Gastrocnemius medialis (tissue), 4 donors: ENCODE results near the gene CNTNAP1. TPM values are rescaled to one million over a fixed set of nuclear protein-coding genes. Genes with fewer than 3 reads are reported as not detected.

ENCODE experiments used
- ATAC-seq, 2 donors: fragments of 150-250 bp; one replicate each; pipeline ENCODE4 v1.9.1; 2016
- DNase-seq, 2 donors: peaks; one replicate each; pipeline ENCODE4 v3.0.0-alpha.2; 2019
- H3K27ac ChIP-seq, 4 donors: fragments of 200-600 bp; sonication (generic); 1 replicate in 1 of 4; 2 replicates in 3 of 4; pipeline ENCODE4 v1.5.1; 2016 to 2018; ENCODE audit warnings: mild to moderate bottlenecking in 2 of 4, moderate library complexity in 1 of 4
- H3K27me3 ChIP-seq, 3 donors: fragments of 200-600 bp; sonication (generic) in 2 of 3; 1 replicate in 1 of 3; 2 replicates in 2 of 3; pipeline versions ENCODE4 v1.5.1 to v1.6.0; 2016 to 2019; ENCODE audit warnings: mild to moderate bottlenecking in 1 of 3, moderate library complexity in 1 of 3
- H3K36me3 ChIP-seq, 2 donors: fragments of 200-600 bp; sonication (generic) in 1 of 2; one replicate each; pipeline ENCODE4 v1.5.1; 2017 to 2018
- H3K4me1 ChIP-seq, 2 donors: fragments of 200-600 bp; sonication (generic) in 1 of 2; one replicate each; pipeline ENCODE4 v1.5.1; 2016 to 2017; ENCODE audit warnings: mild to moderate bottlenecking in 2 of 2
- H3K4me3 ChIP-seq, 4 donors: fragments of 200-600 bp; sonication (generic) in 3 of 4; 1 replicate in 1 of 4; 2 replicates in 3 of 4; pipeline ENCODE4 v1.5.1; 2016 to 2019; ENCODE audit warnings: mild to moderate bottlenecking in 2 of 4
- H3K9me3 ChIP-seq, 3 donors: fragments of 200-600 bp; sonication (generic) in 2 of 3; 1 replicate in 1 of 3; 2 replicates in 2 of 3; pipeline ENCODE4 v1.5.1; 2016 to 2019
- POLR2A ChIP-seq, 2 donors: fragments of 450-650 bp; IDR thresholded peaks; one replicate each; pipeline ENCODE4 v1.6.1; 2017; ENCODE audit warnings: antibody characterized with exemption in 2 of 2, mild to moderate bottlenecking in 2 of 2, moderate library complexity in 2 of 2
- in situ Hi-C, 4 donors: fragments of 200-750 bp; cut with MboI; loops; one replicate each; pipeline versions ENCODE4 v1.15.0 to v1.8.0; 2017; ENCODE audit warnings: low sequenced_read_pairs in 4 of 4
- intact Hi-C: fragments of 100-400 bp; cut with DNase I; formaldehyde crosslinking; loops from one replicate; pipeline ENCODE4 v1.15.1; 2023; ENCODE audit warnings: low total_unique reads
- total RNA-seq, 4 donors: library from RNA; depleted of rRNA; stranded (reverse); fragments of >200 nt; gene quantifications; one replicate each; pipeline versions ENCODE4 v1.1.0 to v1.2.3, GENCODE V29; 2016
- TF ChIP-seq, protein P1 (sequence below), 5 experiments: fragments of 450-650 bp in 3 of 5; fragments of 200-600 bp in 2 of 5; sonication (generic) in 2 of 5; IDR thresholded peaks in 4 of 5; conservative IDR thresholded peaks in 1 of 5; 1 replicate in 4 of 5; 2 replicates in 1 of 5; pipeline ENCODE4 v1.5.1; 2016 to 2019; ENCODE audit warnings: antibody characterized with exemption in 5 of 5, mild to moderate bottlenecking in 3 of 5, moderate library complexity in 3 of 5

CNTNAP1 gene
- total RNA-seq, 4 donors from 2014 or later: 0.22 to 0.41 (median 0.40) TPM

DNA sequence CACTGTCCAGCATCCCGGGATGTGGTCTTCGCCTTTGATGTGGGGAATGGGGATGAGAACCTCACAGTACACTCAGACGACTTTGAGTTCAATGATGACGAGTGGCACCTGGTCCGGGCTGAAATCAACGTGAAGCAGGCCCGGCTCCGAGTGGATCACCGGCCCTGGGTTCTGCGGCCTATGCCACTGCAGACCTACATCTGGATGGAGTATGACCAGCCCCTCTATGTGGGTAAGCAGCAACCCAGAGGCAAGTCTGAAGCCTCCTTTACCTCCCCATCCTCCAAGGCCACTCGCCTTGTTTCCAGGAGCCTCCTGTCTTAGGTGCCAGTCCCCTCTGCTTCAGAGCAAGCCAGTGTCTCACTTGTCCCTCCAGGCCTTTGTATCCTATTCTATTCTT is 10.2 kb downstream of the CNTNAP1 start:
- intact Hi-C loops: no loop called here
- no peak for TF ChIP-seq POLR2A (IDR thresholded peaks at IDR 0.05)
- TF ChIP-seq, protein P1, sequence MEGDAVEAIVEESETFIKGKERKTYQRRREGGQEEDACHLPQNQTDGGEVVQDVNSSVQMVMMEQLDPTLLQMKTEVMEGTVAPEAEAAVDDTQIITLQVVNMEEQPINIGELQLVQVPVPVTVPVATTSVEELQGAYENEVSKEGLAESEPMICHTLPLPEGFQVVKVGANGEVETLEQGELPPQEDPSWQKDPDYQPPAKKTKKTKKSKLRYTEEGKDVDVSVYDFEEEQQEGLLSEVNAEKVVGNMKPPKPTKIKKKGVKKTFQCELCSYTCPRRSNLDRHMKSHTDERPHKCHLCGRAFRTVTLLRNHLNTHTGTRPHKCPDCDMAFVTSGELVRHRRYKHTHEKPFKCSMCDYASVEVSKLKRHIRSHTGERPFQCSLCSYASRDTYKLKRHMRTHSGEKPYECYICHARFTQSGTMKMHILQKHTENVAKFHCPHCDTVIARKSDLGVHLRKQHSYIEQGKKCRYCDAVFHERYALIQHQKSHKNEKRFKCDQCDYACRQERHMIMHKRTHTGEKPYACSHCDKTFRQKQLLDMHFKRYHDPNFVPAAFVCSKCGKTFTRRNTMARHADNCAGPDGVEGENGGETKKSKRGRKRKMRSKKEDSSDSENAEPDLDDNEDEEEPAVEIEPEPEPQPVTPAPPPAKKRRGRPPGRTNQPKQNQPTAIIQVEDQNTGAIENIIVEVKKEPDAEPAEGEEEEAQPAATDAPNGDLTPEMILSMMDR (IDR thresholded peaks at IDR 0.05 in 4 of 5, conservative IDR thresholded peaks at IDR 0.05 in 1 of 5): no peak
- no peak overlapping the region for H3K4me3 ChIP-seq
- in situ Hi-C loops: loop anchor here in 2 of 4 donors (25.0 kb wide), 1 partner anchor 105 kb away; the partner anchor contains the start of gene PSMC3IP (in 2 of the 2)
- H3K27ac ChIP-seq: no peak overlapping the region
- ATAC-seq: no peak
- peaks cover 0 to 11% of the 10 kb centered on the region in 2 donors for H3K36me3 ChIP-seq
- no peaks in the 10 kb centered on the region for H3K4me1 ChIP-seq
- DNase-seq: no peak
- no peaks in the 10 kb centered on the region for H3K9me3 ChIP-seq
- no peaks in the 10 kb centered on the region for H3K27me3 ChIP-seq

DNA sequence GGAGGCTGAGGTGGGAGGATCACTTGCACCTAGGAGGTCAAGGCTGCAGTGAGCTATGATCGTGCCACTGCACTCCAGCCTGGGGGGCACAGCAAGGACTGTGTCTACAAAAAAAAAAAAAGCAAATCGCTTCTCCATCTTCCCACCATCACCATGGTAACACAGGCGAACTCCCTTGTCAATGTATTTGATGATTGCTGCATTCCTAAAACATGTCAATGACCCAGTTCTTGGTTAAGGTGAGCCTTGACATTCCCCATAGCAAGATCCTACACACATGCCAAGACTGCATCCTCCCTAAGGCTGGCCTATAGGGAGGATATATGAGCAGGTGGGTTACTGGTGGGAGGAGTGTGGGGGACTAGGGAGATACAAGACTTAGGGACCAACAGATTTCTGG is 12.2 kb downstream of the CNTNAP1 start:
- Histone ChIP-seq H3K36me3 (peaks cover 0 to 11% of the 10 kb centered on the region in 2 donors), H3K9me3 (no peaks in the 10 kb centered on the region), H3K27me3 (no peaks in the 10 kb centered on the region), H3K4me1 (no peaks in the 10 kb centered on the region), H3K4me3 (no peak overlapping the region), H3K27ac (no peak overlapping the region)
- no peak for TF ChIP-seq POLR2A (IDR thresholded peaks at IDR 0.05)
- TF ChIP-seq, protein P1 (IDR thresholded peaks at IDR 0.05 in 4 of 5, conservative IDR thresholded peaks at IDR 0.05 in 1 of 5): no peak
- ATAC-seq: no peak
- in situ Hi-C loops: loop anchor here in 2 of 4 donors (25.0 kb wide), 1 partner anchor 107 kb away; the partner anchor contains the start of gene PSMC3IP (in 2 of the 2)
- DNase-seq: no peak
- intact Hi-C loops: no loop called here

DNA sequence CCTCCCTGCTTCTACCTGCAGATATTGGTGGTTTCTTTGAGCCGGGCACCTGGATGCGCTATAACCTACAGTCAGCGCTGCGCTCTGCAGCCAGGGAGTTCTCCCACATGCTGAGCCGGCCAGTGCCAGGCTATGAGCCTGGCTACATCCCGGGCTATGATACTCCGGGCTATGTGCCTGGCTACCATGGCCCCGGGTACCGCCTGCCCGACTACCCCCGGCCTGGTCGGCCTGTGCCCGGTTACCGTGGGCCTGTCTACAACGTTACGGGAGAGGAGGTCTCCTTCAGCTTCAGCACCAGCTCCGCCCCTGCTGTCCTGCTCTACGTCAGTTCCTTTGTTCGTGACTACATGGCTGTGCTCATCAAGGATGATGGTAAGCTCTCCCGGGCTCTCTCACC is 13.2 kb downstream of the CNTNAP1 start:
- H3K4me3 ChIP-seq: no peak overlapping the region
- no peaks in the 10 kb centered on the region for H3K27me3 ChIP-seq
- no peak overlapping the region for H3K27ac ChIP-seq
- in situ Hi-C loops: loop anchor here in 2 of 4 donors (25.0 kb wide), 1 partner anchor 108 kb away; the partner anchor contains the start of gene PSMC3IP (in 2 of the 2)
- no peaks in the 10 kb centered on the region for H3K9me3 ChIP-seq
- TF ChIP-seq POLR2A (IDR thresholded peaks at IDR 0.05): no peak
- TF ChIP-seq, protein P1 (IDR thresholded peaks at IDR 0.05 in 4 of 5, conservative IDR thresholded peaks at IDR 0.05 in 1 of 5): no peak
- DNase-seq: no peak
- H3K4me1 ChIP-seq: no peaks in the 10 kb centered on the region
- intact Hi-C loops: no loop called here
- peaks cover 0 to 17% of the 10 kb centered on the region in 2 donors for H3K36me3 ChIP-seq
- ATAC-seq: no peak

DNA sequence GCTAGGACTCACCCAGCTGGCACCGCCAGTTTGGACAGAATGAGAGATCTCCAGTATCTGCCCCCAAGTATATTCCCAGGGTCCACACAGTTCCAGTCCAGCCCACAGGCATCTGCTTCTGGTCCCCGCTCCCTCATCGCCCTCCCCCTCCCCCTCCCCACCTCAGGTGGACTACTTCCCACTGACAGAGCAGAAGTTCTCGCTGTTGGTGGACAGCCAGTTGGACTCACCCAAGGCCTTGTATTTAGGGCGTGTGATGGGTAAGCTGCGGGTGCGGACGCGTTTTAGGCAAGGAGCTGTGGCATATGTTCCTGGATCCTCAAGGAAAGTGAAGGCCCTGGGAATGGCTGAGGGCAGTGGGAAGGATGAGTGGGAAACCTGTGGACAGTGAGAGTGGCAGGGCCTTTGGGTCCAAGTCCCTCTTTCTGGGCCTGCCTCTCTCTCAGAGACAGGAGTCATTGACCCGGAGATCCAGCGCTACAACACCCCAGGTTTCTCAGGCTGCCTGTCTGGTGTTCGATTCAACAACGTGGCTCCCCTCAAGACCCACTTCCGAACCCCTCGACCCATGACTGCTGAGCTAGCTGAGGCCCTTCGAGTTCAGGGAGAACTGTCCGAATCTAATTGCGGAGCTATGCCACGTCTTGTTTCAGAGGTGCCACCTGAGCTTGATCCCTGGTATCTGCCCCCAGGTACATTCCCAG is 14.9 kb downstream of the CNTNAP1 start:
- H3K4me1 ChIP-seq: no peaks in the 10 kb centered on the region
- ATAC-seq (no peak), DNase-seq (no peak)
- intact Hi-C loops (no loop called here), in situ Hi-C loops (loop anchor here in 2 of 4 donors (25.0 kb wide), 1 partner anchor 110 kb away; the partner anchor contains the start of gene PSMC3IP (in 2 of the 2))
- no peak overlapping the region for H3K27ac ChIP-seq
- H3K4me3 ChIP-seq: no peak overlapping the region
- TF ChIP-seq, protein P1 (IDR thresholded peaks at IDR 0.05 in 4 of 5, conservative IDR thresholded peaks at IDR 0.05 in 1 of 5): no peak
- no peak for TF ChIP-seq POLR2A (IDR thresholded peaks at IDR 0.05)
- H3K36me3 ChIP-seq: peaks cover 0 to 35% of the 10 kb centered on the region in 2 donors
- no peaks in the 10 kb centered on the region for H3K27me3 ChIP-seq
- no peaks in the 10 kb centered on the region for H3K9me3 ChIP-seq
